Suprapubic skin (tissue), 4 donors: ENCODE data around the gene PCYOX1L. TPM values are rescaled to one million over a fixed set of nuclear protein-coding genes. Genes with fewer than 3 reads are reported as not detected.

ENCODE experiments used
- DNase-seq, 2 donors: peaks; one replicate each; pipeline ENCODE4 v3.0.0-alpha.2; 2019; ENCODE audit warnings: low spot score in 2 of 2
- H3K27ac ChIP-seq: fragments of 200-600 bp; sonication (generic); one replicate; pipeline ENCODE4 v1.5.1; 2019
- H3K27me3 ChIP-seq: fragments of 200-600 bp; sonication (generic); one replicate; pipeline ENCODE4 v1.5.1; 2019
- H3K36me3 ChIP-seq: fragments of 200-600 bp; sonication (generic); one replicate; pipeline ENCODE4 v1.5.1; 2019
- H3K4me1 ChIP-seq: fragments of 200-600 bp; sonication (generic); one replicate; pipeline ENCODE4 v1.5.1; 2019
- H3K4me3 ChIP-seq: fragments of 200-600 bp; sonication (generic); one replicate; pipeline ENCODE4 v1.5.1; 2019; ENCODE audit warnings: mild to moderate bottlenecking
- H3K9me3 ChIP-seq: fragments of 200-600 bp; sonication (generic); one replicate; pipeline ENCODE4 v1.5.1; 2019
- CTCF ChIP-seq, 2 donors: fragments of 200-600 bp in 1 of 2; fragments of 450-650 bp in 1 of 2; sonication (generic) in 1 of 2; IDR thresholded peaks; one replicate each; pipeline ENCODE4 v1.5.1; 2016 to 2019; ENCODE audit warnings: antibody characterized with exemption in 2 of 2, mild to moderate bottlenecking in 1 of 2, moderate library complexity in 1 of 2
- EP300 ChIP-seq: sonication (generic); formaldehyde crosslinking; IDR thresholded peaks from one replicate; pipeline ENCODE4 v1.6.1; 2017; ENCODE audit warnings: antibody characterized with exemption
- POLR2A ChIP-seq, 2 donors: fragments of 450-650 bp; IDR thresholded peaks; one replicate each; pipeline ENCODE4 v1.6.1; 2017; ENCODE audit warnings: antibody characterized with exemption in 2 of 2, mild to moderate bottlenecking in 2 of 2, moderate library complexity in 2 of 2
- POLR2AphosphoS5 ChIP-seq, 3 donors: sonication (generic); formaldehyde crosslinking; IDR thresholded peaks; one replicate each; pipeline ENCODE4 v1.6.1; 2017; ENCODE audit warnings: antibody characterized with exemption in 3 of 3
- WGBS: methylation state at CpG from one replicate; pipeline ENCODE4 v1.1.5; 2018; 5-methylcytosine and 5-hydroxymethylcytosine counted together
- total RNA-seq, 4 donors: library from RNA; depleted of rRNA; stranded (reverse); fragments of >200 nt; gene quantifications; one replicate each; pipeline ENCODE4 v1.1.0, GENCODE V29; 2016

Gene PCYOX1L
- 10 to 100 TPM in 1 of 4 donors, 1 to 10 TPM in 3; 4.5 to 11.8 (median 5.8) TPM for total RNA-seq

- H3K4me3 ChIP-seq = peak within 1 kb of the TSS; percentile 68
- DNase-seq = peak; percentile 96
- no peaks in the 10 kb centered on the region for H3K9me3 ChIP-seq
- peak within 1 kb of the TSS; percentile 71 for H3K27ac ChIP-seq
- peaks cover 20% of the 10 kb centered on the region for H3K4me1 ChIP-seq
- 5% methylated on average over 23 of the region's 61 CpGs for WGBS
- H3K36me3 ChIP-seq = peaks cover 18% of the 10 kb centered on the region
- no peaks in the 10 kb centered on the region for H3K27me3 ChIP-seq
- TF ChIP-seq POLR2A (IDR thresholded peaks at IDR 0.05) (peak in 1 of 2 donors; percentile 25), POLR2AphosphoS5 (IDR thresholded peaks at IDR 0.05) (no peak), EP300 (no peak), CTCF (IDR thresholded peaks at IDR 0.05) (no peak)
These were observed at the start of gene PCYOX1L for GRCh38 chr5:149357370-149358293. Gene PCYOX1L (plus strand): TSS chr5:149358046. CDS start chr5:149358069, 23 bp downstream.

GRCh38 chr5:149309354-149309753 lies 48.5 kb upstream of the PCYOX1L start:
- H3K4me3 ChIP-seq = no peak overlapping the region
- WGBS = 83% methylated on average over 6 of the region's 6 CpGs

GRCh38 chr5:149310488-149310887 lies 47.4 kb upstream of the PCYOX1L start:
- no peak for TF ChIP-seq POLR2A (IDR thresholded peaks at IDR 0.05)
- TF ChIP-seq EP300 = no peak
- Histone ChIP-seq H3K4me1 (peaks cover 3% of the 10 kb centered on the region), H3K27ac (no peak overlapping the region), H3K4me3 (no peak overlapping the region), H3K27me3 (no peaks in the 10 kb centered on the region), H3K9me3 (no peaks in the 10 kb centered on the region), H3K36me3 (peaks cover 20% of the 10 kb centered on the region)
- no peak for DNase-seq
- 94% methylated on average over 4 of the region's 4 CpGs for WGBS

More at GRCh38 chr5:149309354-149309753, 48.5 kb upstream of the PCYOX1L start:
- Histone ChIP-seq H3K36me3 (peaks cover 23% of the 10 kb centered on the region), H3K9me3 (no peaks in the 10 kb centered on the region), H3K27me3 (no peaks in the 10 kb centered on the region), H3K4me1 (peaks cover 3% of the 10 kb centered on the region), H3K27ac (no peak overlapping the region)
- DNase-seq = no peak
- TF ChIP-seq POLR2A (IDR thresholded peaks at IDR 0.05) = no peak
- no peak for TF ChIP-seq EP300
- TF ChIP-seq POLR2AphosphoS5 (IDR thresholded peaks at IDR 0.05) = no peak
- TF ChIP-seq CTCF (IDR thresholded peaks at IDR 0.05) = no peak

GRCh38 chr5:149310947-149311658 lies 46.7 kb upstream of the PCYOX1L start:
- peaks cover 19% of the 10 kb centered on the region for H3K36me3 ChIP-seq
- H3K4me1 ChIP-seq = peaks cover 3% of the 10 kb centered on the region
- 82% methylated on average over 10 of the region's 10 CpGs for WGBS
- DNase-seq = no peak
- H3K27me3 ChIP-seq = no peaks in the 10 kb centered on the region
- no peak overlapping the region for H3K4me3 ChIP-seq
- H3K9me3 ChIP-seq = no peaks in the 10 kb centered on the region
- H3K27ac ChIP-seq = no peak overlapping the region
- no peak for TF ChIP-seq POLR2AphosphoS5 (IDR thresholded peaks at IDR 0.05)
- TF ChIP-seq CTCF (IDR thresholded peaks at IDR 0.05) = no peak
- TF ChIP-seq POLR2A (IDR thresholded peaks at IDR 0.05) = no peak
- TF ChIP-seq EP300 = no peak

- 73% methylated on average over 6 of the region's 6 CpGs for WGBS
- H3K27ac ChIP-seq = no peak overlapping the region
These were observed 44.5 kb upstream of the PCYOX1L start for GRCh38 chr5:149313151-149313841.

More at GRCh38 chr5:149313151-149313841, 44.5 kb upstream of the PCYOX1L start:
- TF ChIP-seq POLR2AphosphoS5 (IDR thresholded peaks at IDR 0.05) = no peak
- TF ChIP-seq POLR2A (IDR thresholded peaks at IDR 0.05) = no peak
- no peak for TF ChIP-seq CTCF (IDR thresholded peaks at IDR 0.05)
- no peak for TF ChIP-seq EP300
- Histone ChIP-seq H3K27me3 (no peaks in the 10 kb centered on the region), H3K4me3 (no peak overlapping the region), H3K9me3 (no peaks in the 10 kb centered on the region), H3K36me3 (peaks cover 8% of the 10 kb centered on the region), H3K4me1 (peaks cover 3% of the 10 kb centered on the region)
- no peak for DNase-seq
